AG20443 (cell line): Measurements from ENCODE around the gene ZBTB47.

Experiments
- DNase-seq: peaks from one replicate; pipeline ENCODE4 v3.0.0; 2012; ENCODE audit warnings: low spot score, mixed read lengths

ZBTB47 gene

GRCh38 chr3:42712688-42713372, 59.3 kb downstream of the ZBTB47 start:
- DNase-seq, result no peak

GRCh38 chr3:42713747-42714146, 60.2 kb downstream of the ZBTB47 start:
- DNase-seq, result no peak

- DNase-seq, result no peak
These were observed 60.8 kb downstream of the ZBTB47 start for GRCh38 chr3:42714171-42714852.
